ENCODE results near the gene EXD3. TPM values are rescaled to one million over a fixed set of nuclear protein-coding genes. Genes with fewer than 3 reads are reported as not detected.

EXD3 gene
- total and polyA plus RNA-seq, 9 of the 15 experiments (the other 6 are each of a cell fraction or from before 2014, with no cell fraction given) = 0.29 to 12.5 (median 3.9) TPM

DNA sequence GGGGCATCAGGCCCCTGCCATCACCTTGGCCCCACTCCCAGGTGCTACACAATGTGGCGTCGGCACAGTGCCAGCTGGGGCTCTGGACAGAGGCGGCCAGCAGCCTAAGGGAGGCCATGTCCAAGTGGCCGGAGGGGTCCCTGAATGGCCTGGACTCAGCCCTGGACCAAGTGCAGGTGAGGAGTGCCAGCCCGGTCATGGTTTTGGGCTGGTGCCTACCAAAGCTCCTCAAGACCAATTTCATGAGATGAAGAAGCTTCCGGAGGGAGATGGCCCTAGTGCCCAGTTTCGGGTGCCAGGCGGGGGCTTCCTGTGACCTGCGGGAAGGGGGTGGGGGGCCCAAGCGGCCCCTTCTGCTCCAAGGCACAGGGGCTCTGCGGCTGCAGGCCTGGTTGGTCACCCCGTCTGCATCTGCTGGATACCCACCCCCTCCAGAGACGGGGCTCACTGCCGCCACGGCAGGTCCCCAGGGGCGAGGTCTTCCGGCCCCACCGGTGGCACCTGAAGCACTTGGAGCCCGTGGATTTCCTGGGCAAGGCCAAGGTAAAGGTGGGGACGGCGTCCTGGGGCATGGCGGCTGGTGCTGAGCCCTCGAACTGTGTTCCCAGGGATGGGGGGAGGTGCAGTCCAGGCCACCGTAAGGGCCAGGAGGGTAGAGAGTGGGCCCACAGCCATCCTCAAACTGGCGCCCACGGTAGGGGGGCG is 6.0 kb upstream of the EXD3 start (continued):
- TF ChIP-seq REST (IDR thresholded peaks at IDR 0.05; ENCODE audit: borderline replicate concordance) (no peak), REST (CRISPR knock-in tag; IDR thresholded peaks at IDR 0.05; ENCODE audit: low read depth) (no peak), CREB3 (tag; conservative IDR thresholded peaks at IDR 0.05; ENCODE audit: low read depth) (no peak)
